Smooth muscle cell of the brain vasculature (primary cell): ENCODE measurements around the gene PGLYRP4.

Experiments
- DNase-seq: peaks from one replicate; pipeline ENCODE4 v3.0.0-alpha.2; 2012; ENCODE audit warnings: low read depth, low spot score

PGLYRP4 gene

DNA sequence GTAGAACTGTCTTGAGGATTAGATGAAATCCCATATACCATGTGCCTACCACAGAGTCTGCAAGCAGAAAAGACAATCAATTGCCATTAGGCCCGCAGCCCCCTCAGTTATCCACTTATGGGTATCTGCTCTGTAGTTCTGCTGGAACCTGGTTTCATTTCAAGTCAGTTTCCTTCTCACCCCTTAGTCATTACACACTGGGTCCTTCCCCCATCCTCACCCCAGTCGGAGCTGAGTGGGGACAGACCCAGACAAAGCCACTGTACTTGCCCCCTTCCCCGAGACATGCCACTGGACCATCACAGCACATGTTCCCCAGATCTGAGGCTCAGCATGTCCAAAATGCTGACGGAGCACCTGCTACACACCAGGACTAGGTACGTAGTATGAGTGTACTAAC is 57.1 kb downstream of the PGLYRP4 start:
- no peak for DNase-seq

DNA sequence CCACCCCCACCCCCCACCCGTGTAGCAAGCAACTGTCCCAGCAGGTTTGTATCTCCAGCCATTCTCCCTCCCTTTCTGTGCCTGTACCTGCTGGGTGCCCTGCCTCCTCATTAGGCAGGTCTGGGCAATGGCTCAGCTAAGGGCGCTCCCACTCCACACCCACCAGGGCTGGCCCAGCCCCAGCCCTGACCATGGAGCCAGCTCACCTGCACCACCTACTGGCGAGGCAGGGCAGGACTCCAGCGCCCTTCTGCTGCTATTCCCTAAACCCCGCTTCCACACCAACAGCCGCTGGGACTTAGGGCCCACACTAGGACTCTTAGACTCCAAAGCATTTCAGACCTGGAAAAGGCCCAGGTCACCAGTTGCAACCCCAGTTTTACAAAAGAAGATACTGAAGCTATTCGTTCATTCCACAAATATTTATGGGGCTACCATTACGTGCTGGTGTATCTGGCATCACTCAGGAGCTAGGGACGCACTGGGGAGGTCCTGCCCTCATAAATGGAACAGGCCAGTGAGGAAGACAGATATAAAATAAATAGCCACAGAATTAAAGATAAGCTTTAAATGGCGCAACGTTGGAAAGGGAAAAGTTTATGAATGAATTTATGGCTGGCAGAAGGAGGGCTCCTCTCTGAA is 59.9 kb downstream of the PGLYRP4 start:
- no peak for DNase-seq
